HepG2 (cell line): ENCODE measurements around the gene NUDCD3. TPM values are rescaled to one million over a fixed set of nuclear protein-coding genes. Genes with fewer than 3 reads are reported as not detected.

Experiments
- ATAC-seq: fragments of 200-7000 bp; cut with Tn5 transposase; 3 replicates; pipeline ENCODE4 v1.9.1; 2020; ENCODE audit warnings: mild to moderate bottlenecking, moderate library complexity
- BruUV-seq: library from RNA; stranded (reverse); fragments of 400-500 nt; replicated peaks from 2 replicates; lab custom pipeline; 2021; lab: Mats Ljungman, UMichigan
- CTCF ChIA-PET: fragments of 300-600 bp; formaldehyde crosslinking; extraction: SDS; loops from one replicate; lab custom pipeline; 2021; ENCODE audit warnings: low total read pairs, inconsistent platforms, low intra/inter-chr PET ratio; lab: Yijun Ruan, JAX
- POLR2A ChIA-PET: fragments of 350-600 bp; sonication (Branson Sonifier 250); formaldehyde crosslinking; loops from one replicate; lab custom pipeline; 2020; ENCODE audit warnings: antibody characterized with exemption, inconsistent platforms; lab: Yijun Ruan, JAX
- DNase-seq: peaks from one replicate; pipeline ENCODE4 v3.0.0-alpha.2; 2015; ENCODE audit warnings: low spot score
- FAIRE-seq: peaks from 3 replicates; lab custom pipeline; 2011; peaks lifted over from hg19 to GRCh38; lab: Jason Lieb, UNC
- H2AFZ ChIP-seq: one replicate; pipeline ENCODE4 v1.6.1; 2011; ENCODE audit warnings: low read length, inconsistent platforms
- H3K27ac ChIP-seq: fragments of 300-600 bp; 3 replicates; pipeline ENCODE4 v1.8.0; 2011; ENCODE audit warnings: mixed run types, mild to moderate bottlenecking, mixed read lengths, low read length, inconsistent platforms; ENCODE audit not compliant: insufficient read depth; ENCODE audit errors: extremely low read length
- H3K27me3 ChIP-seq, 2 experiments: fragments of 200-600 bp in 1 of 2; 2 replicates in 1 of 2; 3 replicates in 1 of 2; pipeline versions ENCODE4 v1.6.0 to v1.8.0; 2011; ENCODE audit warnings: low read length in 2 of 2, mild to moderate bottlenecking in 2 of 2, moderate library complexity in 2 of 2, inconsistent platforms in 1 of 2; ENCODE audit not compliant: insufficient read depth in 2 of 2, control insufficient read depth in 1 of 2
- H3K36me3 ChIP-seq, 2 experiments: fragments of 200-600 bp in 1 of 2; replicated peaks in 1 of 2; 2 replicates in 1 of 2; 3 replicates in 1 of 2; pipeline versions ENCODE4 v1.5.1 to v1.8.0; 2011; ENCODE audit warnings: low read length in 2 of 2, inconsistent platforms in 1 of 2; ENCODE audit not compliant: insufficient read depth in 2 of 2, control insufficient read depth in 1 of 2
- H3K4me1 ChIP-seq: 2 replicates; pipeline ENCODE4 v1.5.1; 2012; ENCODE audit warnings: low read length, inconsistent platforms; ENCODE audit not compliant: insufficient read depth
- H3K4me2 ChIP-seq: 2 replicates; pipeline ENCODE4 v1.6.0; 2011; ENCODE audit warnings: low read depth, low read length, inconsistent platforms
- H3K4me3 ChIP-seq, 3 experiments: fragments of 200-600 bp in 1 of 3; sonication (generic), shearing (Covaris generic) in 1 of 3; replicated peaks in 1 of 3; 2 replicates each; pipeline ENCODE4 v1.5.1; 2011 to 2016; ENCODE audit warnings: low read length in 3 of 3, inconsistent platforms in 2 of 3, low read depth in 2 of 3, mild to moderate bottlenecking in 2 of 3, control low read depth in 1 of 3, mixed read lengths in 1 of 3; ENCODE audit not compliant: insufficient read depth in 1 of 3
- H3K79me2 ChIP-seq: one replicate; pipeline ENCODE4 v1.6.1; 2011; ENCODE audit warnings: low read length, inconsistent platforms; ENCODE audit not compliant: insufficient read depth
- H3K9ac ChIP-seq: 2 replicates; pipeline ENCODE4 v1.6.0; 2011; ENCODE audit warnings: mild to moderate bottlenecking, low read depth, low read length, inconsistent platforms; ENCODE audit not compliant: insufficient read depth
- H3K9me3 ChIP-seq: 2 replicates; pipeline ENCODE4 v1.5.1; 2012; ENCODE audit warnings: mild to moderate bottlenecking, low read length
- H4K20me1 ChIP-seq: 2 replicates; pipeline ENCODE4 v1.6.0; 2011; ENCODE audit warnings: inconsistent platforms, mild to moderate bottlenecking, low read length, moderate library complexity; ENCODE audit not compliant: insufficient read depth
- FOXP1 ChIP-seq, 2 experiments: fragments of 450-650 bp in 1 of 2; IDR thresholded peaks; 2 replicates each; pipeline ENCODE4 v1.6.1; 2017 to 2018; ENCODE audit warnings: antibody characterized with exemption in 1 of 2
- GPN1 ChIP-seq: sonication (generic); formaldehyde crosslinking; IDR thresholded peaks from 2 replicates; pipeline ENCODE4 v1.5.1; 2020; ENCODE audit warnings: missing genetic modification reagents, borderline replicate concordance
- ISL2 ChIP-seq: sonication (generic); formaldehyde crosslinking; IDR thresholded peaks from 2 replicates; pipeline ENCODE4 v1.5.0; 2020; ENCODE audit warnings: missing genetic modification reagents
- JARID2 ChIP-seq: sonication (generic); formaldehyde crosslinking; IDR thresholded peaks from 2 replicates; pipeline ENCODE4 v1.8.1; 2023; ENCODE audit warnings: missing genetic modification reagents, inconsistent platforms; ENCODE audit not compliant: insufficient replicate concordance
- KLF11 ChIP-seq: IDR thresholded peaks from 2 replicates; pipeline ENCODE4 v1.6.1; 2016; ENCODE audit warnings: missing compliant biosample characterization
- KLF9 ChIP-seq: IDR thresholded peaks from 2 replicates; pipeline ENCODE4 v1.6.1; 2016; ENCODE audit warnings: low read depth
- MED8 ChIP-seq: sonication (generic); formaldehyde crosslinking; IDR thresholded peaks from 2 replicates; pipeline ENCODE4 v1.8.1; 2023; ENCODE audit warnings: mild to moderate bottlenecking, missing genetic modification reagents; ENCODE audit not compliant: insufficient replicate concordance
- SMC3 ChIP-seq: IDR thresholded peaks from 2 replicates; pipeline ENCODE4 v1.6.1; 2011; ENCODE audit warnings: low read length, improper control_type of control experiment
- ZFP90 ChIP-seq: sonication (generic); formaldehyde crosslinking; IDR thresholded peaks from 2 replicates; pipeline ENCODE4 v1.8.0; 2022; ENCODE audit warnings: missing genetic modification reagents, mild to moderate bottlenecking, inconsistent platforms, borderline replicate concordance
- ZNF446 ChIP-seq: sonication (generic); formaldehyde crosslinking; IDR thresholded peaks from 2 replicates; pipeline ENCODE4 v1.5.0; 2020; ENCODE audit warnings: mild to moderate bottlenecking, missing genetic modification reagents
- ZNF652 ChIP-seq: IDR thresholded peaks from 2 replicates; pipeline ENCODE4 v1.6.1; 2016; ENCODE audit warnings: low read depth, borderline replicate concordance
- WGBS: methylation state at CpG from one replicate; pipeline ENCODE4 v1.1.6; 2017; ENCODE audit warnings: low lambda C conversion rate; 5-methylcytosine and 5-hydroxymethylcytosine counted together
- in situ Hi-C: cut with HindIII; loops from 2 replicates; pipeline ENCODE4 v1.10.0; 2017; ENCODE audit warnings: low pct_unique_long_range_greater_than_20kb; ENCODE audit not compliant: extremely low pct_ligation_motif_present
- intact Hi-C: fragments of 100-400 bp; cut with micrococcal nuclease; formaldehyde crosslinking; loops from one replicate; pipeline ENCODE4 v1.10.0; 2022; ENCODE audit not compliant: unreplicated experiment
- polyA plus RNA-seq, 8 experiments: library from polyadenylated mRNA; depleted of rRNA in 3 of 8; stranded (reverse) in 7 of 8; unstranded in 1 of 8; fragments of >200 nt; fragmentation: Illumina TruSeq in 4 of 8; extraction: Trizol in 4 of 8; gene quantifications; 2 replicates each; pipeline versions ENCODE4 v1.2.1 to v1.2.3, GENCODE V29; 2011 to 2016; ENCODE audit warnings: low read depth in 4 of 8, missing spikeins in 1 of 8, mixed read lengths in 1 of 8; ENCODE audit not compliant: insufficient read depth in 1 of 8
- total RNA-seq, 5 experiments: library from RNA; depleted of rRNA; stranded (reverse); fragments of >200 nt; fragmentation: Illumina TruSeq; extraction: Trizol; gene quantifications; 2 replicates each; pipeline ENCODE4 v1.2.3, GENCODE V29; 2016; ENCODE audit warnings: low read depth in 1 of 5
- TF ChIP-seq, protein P1 (sequence below): sonication (generic); formaldehyde crosslinking; IDR thresholded peaks from 2 replicates; pipeline ENCODE4 v1.4.0; 2020; ENCODE audit warnings: missing genetic modification reagents
- TF ChIP-seq, protein P2 (sequence below): sonication (generic); formaldehyde crosslinking; IDR thresholded peaks from 2 replicates; pipeline ENCODE4 v1.9.0; 2021; ENCODE audit warnings: missing genetic modification reagents, borderline replicate concordance

NUDCD3 gene
- total and polyA plus RNA-seq, 2 of the 13 experiments (the other 11 are each of a cell fraction or from before 2014, with no cell fraction given), result 20.8 to 49.9 TPM

DNA sequence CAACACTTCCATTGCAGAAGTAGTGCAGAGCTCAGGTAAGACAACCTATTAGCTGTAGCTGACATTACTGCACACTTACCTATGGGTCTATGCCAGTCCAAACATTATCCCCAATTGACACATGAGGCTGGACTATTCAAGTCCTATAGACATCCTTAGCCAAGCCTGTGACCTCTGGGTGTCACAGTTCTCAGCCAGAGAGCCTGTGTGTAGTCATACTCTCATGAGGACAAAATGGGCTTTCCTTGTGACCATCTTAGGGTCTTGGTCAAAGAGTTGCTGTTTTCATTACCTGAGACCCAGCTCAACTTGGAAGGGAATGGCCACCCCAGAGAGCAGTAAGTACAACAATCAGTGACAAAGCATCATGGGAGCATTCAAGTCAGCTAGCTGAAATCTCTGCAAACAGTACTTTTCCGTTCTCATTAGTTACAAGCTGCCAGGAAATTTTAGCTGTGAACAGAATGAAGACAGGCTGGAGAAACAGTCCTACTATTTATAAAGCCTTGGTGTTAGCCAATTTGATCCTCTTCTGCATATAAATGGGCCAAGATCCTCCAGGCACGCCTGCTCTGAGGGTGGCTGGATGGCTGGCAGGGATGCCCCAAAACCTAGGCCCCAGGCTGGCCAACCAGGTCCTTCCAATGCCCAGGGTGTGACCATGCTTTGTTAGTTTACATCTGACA, 44.3 kb downstream of the NUDCD3 start:
- Histone ChIP-seq H4K20me1 (0 out of 2 replicates have a peak, but pooled peaks cover 3% of the 10 kb centered on the region), H3K4me1 (no peaks in the 10 kb centered on the region), H3K27me3 (no peaks in the 10 kb centered on the region), H3K9ac (no peak overlapping the region), H3K9me3 (no peaks in the 10 kb centered on the region), H3K79me2 (peaks cover 20% of the 10 kb centered on the region), H2AFZ (no peak overlapping the region), H3K4me2 (no peak overlapping the region), H3K4me3 (no peak overlapping the region), H3K27ac (no peak overlapping the region), H3K36me3 (peaks cover 17 to 58% of the 10 kb centered on the region in 2 experiments)
- ATAC-seq, result no peak
- BruUV-seq, result no TSS peak
- TF ChIP-seq MED8 (CRISPR knock-in tag) (no peak), KLF11 (CRISPR knock-in tag) (no peak), ISL2 (CRISPR knock-in tag) (no peak), GPN1 (CRISPR knock-in tag) (no peak), ZNF652 (CRISPR knock-in tag) (no peak), ZFP90 (CRISPR knock-in tag) (no peak), SMC3 (no peak), FOXP1 (IDR thresholded peaks at IDR 0.05) (no peak), FOXP1 (CRISPR knock-in tag; IDR thresholded peaks at IDR 0.05) (no peak), KLF9 (no peak), ZNF446 (CRISPR knock-in tag) (no peak), JARID2 (CRISPR knock-in tag) (no peak)
- TF ChIP-seq, protein P1, sequence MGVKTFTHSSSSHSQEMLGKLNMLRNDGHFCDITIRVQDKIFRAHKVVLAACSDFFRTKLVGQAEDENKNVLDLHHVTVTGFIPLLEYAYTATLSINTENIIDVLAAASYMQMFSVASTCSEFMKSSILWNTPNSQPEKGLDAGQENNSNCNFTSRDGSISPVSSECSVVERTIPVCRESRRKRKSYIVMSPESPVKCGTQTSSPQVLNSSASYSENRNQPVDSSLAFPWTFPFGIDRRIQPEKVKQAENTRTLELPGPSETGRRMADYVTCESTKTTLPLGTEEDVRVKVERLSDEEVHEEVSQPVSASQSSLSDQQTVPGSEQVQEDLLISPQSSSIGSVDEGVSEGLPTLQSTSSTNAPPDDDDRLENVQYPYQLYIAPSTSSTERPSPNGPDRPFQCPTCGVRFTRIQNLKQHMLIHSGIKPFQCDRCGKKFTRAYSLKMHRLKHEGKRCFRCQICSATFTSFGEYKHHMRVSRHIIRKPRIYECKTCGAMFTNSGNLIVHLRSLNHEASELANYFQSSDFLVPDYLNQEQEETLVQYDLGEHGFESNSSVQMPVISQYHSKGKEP (CRISPR knock-in tag), result no peak
- TF ChIP-seq, protein P2, sequence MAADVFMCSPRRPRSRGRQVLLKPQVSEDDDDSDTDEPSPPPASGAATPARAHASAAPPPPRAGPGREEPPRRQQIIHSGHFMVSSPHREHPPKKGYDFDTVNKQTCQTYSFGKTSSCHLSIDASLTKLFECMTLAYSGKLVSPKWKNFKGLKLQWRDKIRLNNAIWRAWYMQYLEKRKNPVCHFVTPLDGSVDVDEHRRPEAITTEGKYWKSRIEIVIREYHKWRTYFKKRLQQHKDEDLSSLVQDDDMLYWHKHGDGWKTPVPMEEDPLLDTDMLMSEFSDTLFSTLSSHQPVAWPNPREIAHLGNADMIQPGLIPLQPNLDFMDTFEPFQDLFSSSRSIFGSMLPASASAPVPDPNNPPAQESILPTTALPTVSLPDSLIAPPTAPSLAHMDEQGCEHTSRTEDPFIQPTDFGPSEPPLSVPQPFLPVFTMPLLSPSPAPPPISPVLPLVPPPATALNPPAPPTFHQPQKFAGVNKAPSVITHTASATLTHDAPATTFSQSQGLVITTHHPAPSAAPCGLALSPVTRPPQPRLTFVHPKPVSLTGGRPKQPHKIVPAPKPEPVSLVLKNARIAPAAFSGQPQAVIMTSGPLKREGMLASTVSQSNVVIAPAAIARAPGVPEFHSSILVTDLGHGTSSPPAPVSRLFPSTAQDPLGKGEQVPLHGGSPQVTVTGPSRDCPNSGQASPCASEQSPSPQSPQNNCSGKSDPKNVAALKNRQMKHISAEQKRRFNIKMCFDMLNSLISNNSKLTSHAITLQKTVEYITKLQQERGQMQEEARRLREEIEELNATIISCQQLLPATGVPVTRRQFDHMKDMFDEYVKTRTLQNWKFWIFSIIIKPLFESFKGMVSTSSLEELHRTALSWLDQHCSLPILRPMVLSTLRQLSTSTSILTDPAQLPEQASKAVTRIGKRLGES (CRISPR knock-in tag), result no peak
- WGBS, result 88% methylated on average over 2 of the region's 2 CpGs
- ChIA-PET CTCF (no interaction called here), POLR2A (no interaction called here)
- intact Hi-C loops (no loop called here), in situ Hi-C loops (no loop called here)
- no peak for DNase-seq
- no peak for FAIRE-seq
